ENCODE measurements around the gene ABI3BP.

- TF ChIP-seq CTCF (IDR thresholded peaks at IDR 0.05 in 2 of 3, conservative IDR thresholded peaks at IDR 0.05 in 1 of 3; ENCODE audit: borderline replicate concordance in 1 of 3, insufficient read depth in 1 of 3, low read depth in 2 of 3, low read length in 2 of 3) (no peak), POLR2A (IDR thresholded peaks at IDR 0.05; ENCODE audit: borderline replicate concordance, extremely low read depth, insufficient read depth, insufficient read length) (no peak), EZH2 (IDR thresholded peaks at IDR 0.05) (no peak), POLR2AphosphoS5 (IDR thresholded peaks at IDR 0.05; ENCODE audit: low read depth, low read length) (no peak), SRF (IDR thresholded peaks at IDR 0.05; ENCODE audit: low read depth) (no peak), ZBTB33 (IDR thresholded peaks at IDR 0.05; ENCODE audit: extremely low read depth, insufficient replicate concordance, low read length) (no peak), CEBPB (IDR thresholded peaks at IDR 0.05; ENCODE audit: low read depth) (no peak), EGR1 (IDR thresholded peaks at IDR 0.05; ENCODE audit: low read depth) (no peak), CBX3 (IDR thresholded peaks at IDR 0.05; ENCODE audit: low read depth) (no peak), SP1 (IDR thresholded peaks at IDR 0.05; ENCODE audit: low read depth) (no peak), JUND (IDR thresholded peaks at IDR 0.05) (no peak), TCF7L2 (IDR thresholded peaks at IDR 0.05; ENCODE audit: borderline replicate concordance, extremely low read depth, insufficient read depth, insufficient read length) (no peak), YY1 (IDR thresholded peaks at IDR 0.05; ENCODE audit: extremely low read depth, insufficient replicate concordance, low read depth, low read length) (no peak), MAX (IDR thresholded peaks at IDR 0.05) (no peak)
Measured at GRCh38 chr3:100966049-100966491, 27.2 kb downstream of the ABI3BP start.
